ENCODE measurements around the gene TFAM.
"Not testable (repeated sequence)": the region's sequence is repeated elsewhere in the genome, so short reads cannot be mapped to it uniquely, and the experiment has no call there.

The TFAM gene

GRCh38 chr10:58373442-58373827, 11.8 kb upstream of the TFAM start:
- DNase-seq: no peak

GRCh38 chr10:58382489-58382995, 2.7 kb upstream of the TFAM start:
- DNase-seq: no peak

GRCh38 chr10:58384095-58384494, 1.1 kb upstream of the TFAM start:
- DNase-seq: no peak

- no peak for DNase-seq
Observed at GRCh38 chr10:58384544-58384998, 639 bp upstream of the TFAM start.

- peak; percentile 23 to 33 for DNase-seq
Observed at GRCh38 chr10:58385784-58386112, 538 bp downstream of the TFAM start.

GRCh38 chr10:58389024-58389423, 3.8 kb downstream of the TFAM start:
- DNase-seq: no peak

- DNase-seq: no peak
Observed at GRCh38 chr10:58393317-58393716, 8.1 kb downstream of the TFAM start.

- DNase-seq: no peak
Observed at GRCh38 chr10:58394471-58394870, 9.3 kb downstream of the TFAM start.

- DNase-seq: no peak
Observed at GRCh38 chr10:58396057-58396456, 10.8 kb downstream of the TFAM start.

GRCh38 chr10:58397830-58398229, 12.6 kb downstream of the TFAM start:
- no peak for DNase-seq

GRCh38 chr10:58399410-58399809, 14.2 kb downstream of the TFAM start:
- DNase-seq: no peak

- no peak for DNase-seq
Observed at GRCh38 chr10:58400609-58401008, 15.4 kb downstream of the TFAM start.

GRCh38 chr10:58404001-58404400, 18.8 kb downstream of the TFAM start:
- DNase-seq: no peak

- no peak for DNase-seq
Observed at GRCh38 chr10:58409956-58410610, 24.9 kb downstream of the TFAM start.

GRCh38 chr10:58412502-58412961, 27.3 kb downstream of the TFAM start:
- DNase-seq: no peak

- DNase-seq: no peak
Observed at GRCh38 chr10:58414270-58415041, 29.2 kb downstream of the TFAM start.

GRCh38 chr10:58415757-58416156, 30.5 kb downstream of the TFAM start:
- no peak for DNase-seq

- not testable (repeated sequence) for DNase-seq
Observed at GRCh38 chr10:58417902-58418301, 32.7 kb downstream of the TFAM start.

- no peak for DNase-seq
Observed at GRCh38 chr10:58424176-58424575, 39.0 kb downstream of the TFAM start.

- not testable (repeated sequence) for DNase-seq
Observed at GRCh38 chr10:58428436-58428835, 43.2 kb downstream of the TFAM start.

- no peak for DNase-seq
Observed at GRCh38 chr10:58431903-58432302, 46.7 kb downstream of the TFAM start.

- no peak for DNase-seq
Observed at GRCh38 chr10:58433066-58433465, 47.9 kb downstream of the TFAM start.

GRCh38 chr10:58433571-58433970, 48.4 kb downstream of the TFAM start:
- no peak for DNase-seq

GRCh38 chr10:58435297-58435985, 50.2 kb downstream of the TFAM start:
- DNase-seq: peak in 1 of 2 donors; percentile 10

All from stimulated activated CD4-positive, alpha-beta T cell treated with anti-CD3 and anti-CD28 coated beads, Interleukin-2, amount 100 ng/mL, for 24 hours (primary cell).